GM19023 (cell line): Measurements from ENCODE around the gene SPATA32.

Experiments
- ATAC-seq: cut with Tn5 transposase; IDR thresholded peaks from one replicate; pipeline ENCODE4 v1.9.1; 2021; ENCODE audit warnings: mild to moderate bottlenecking, moderate library complexity; ENCODE audit not compliant: unreplicated experiment

The SPATA32 gene

GRCh38 chr17:45218895-45219661 lies 42.8 kb downstream of the SPATA32 start:
- no peak for ATAC-seq
